Mesenchymal stem cell (in vitro differentiated cells and primary cell): ENCODE measurements around the gene ARHGAP32.

Experiments used
- DNase-seq: peaks from one replicate; pipeline ENCODE4 v3.0.0-alpha.2; 2013
- H2AFZ ChIP-seq: one replicate; pipeline ENCODE4 v1.6.1; 2013; ENCODE audit warnings: low read depth, mild to moderate bottlenecking, control low read depth, inconsistent platforms, low read length, moderate library complexity
- H2AK5ac ChIP-seq: 2 replicates; pipeline ENCODE4 v1.6.1; 2013; ENCODE audit warnings: low read length, moderate library complexity, mild to moderate bottlenecking, inconsistent platforms; ENCODE audit not compliant: severe bottlenecking
- H2BK120ac ChIP-seq: one replicate; pipeline ENCODE4 v1.6.1; 2013; ENCODE audit warnings: low read depth, mild to moderate bottlenecking, inconsistent platforms, low read length, moderate library complexity
- H2BK12ac ChIP-seq, 2 experiments: one replicate each; pipeline ENCODE4 v1.6.1; 2013; ENCODE audit warnings: inconsistent platforms in 2 of 2, low read length in 2 of 2, mild to moderate bottlenecking in 2 of 2, moderate library complexity in 2 of 2, control low read depth in 1 of 2
- H2BK15ac ChIP-seq: one replicate; pipeline ENCODE4 v1.6.1; 2013; ENCODE audit warnings: mild to moderate bottlenecking, low read depth, inconsistent platforms; ENCODE audit not compliant: poor library complexity, severe bottlenecking
- H2BK5ac ChIP-seq: 2 replicates; pipeline ENCODE4 v1.6.1; 2013; ENCODE audit warnings: low read depth, mild to moderate bottlenecking, low read length, control low read depth, inconsistent platforms; ENCODE audit not compliant: poor library complexity, severe bottlenecking
- H3K14ac ChIP-seq, 2 experiments: one replicate each; pipeline ENCODE4 v1.6.1; 2013; ENCODE audit warnings: inconsistent platforms in 2 of 2, low read length in 2 of 2, control low read depth in 1 of 2, mild to moderate bottlenecking in 1 of 2, moderate library complexity in 1 of 2
- H3K18ac ChIP-seq, 2 experiments: one replicate each; pipeline ENCODE4 v1.6.1; 2013; ENCODE audit warnings: inconsistent platforms in 2 of 2, low read length in 2 of 2, control low read depth in 1 of 2, low read depth in 1 of 2, mild to moderate bottlenecking in 1 of 2
- H3K23ac ChIP-seq, 2 experiments: one replicate each; pipeline ENCODE4 v1.6.1; 2013; ENCODE audit warnings: inconsistent platforms in 2 of 2, low read length in 2 of 2, mild to moderate bottlenecking in 2 of 2, moderate library complexity in 2 of 2, control low read depth in 1 of 2
- H3K27ac ChIP-seq: 2 replicates; pipeline ENCODE4 v1.5.1; 2013; ENCODE audit warnings: mild to moderate bottlenecking, moderate library complexity, low read length, control low read depth, inconsistent platforms; ENCODE audit not compliant: poor library complexity, severe bottlenecking
- H3K27me3 ChIP-seq, 2 experiments: 2 replicates each; pipeline versions ENCODE4 v1.6.1 to v1.7.0; 2013; ENCODE audit warnings: low read length in 2 of 2, mild to moderate bottlenecking in 2 of 2, moderate library complexity in 2 of 2, control low read depth in 1 of 2, inconsistent platforms in 1 of 2; ENCODE audit not compliant: control insufficient read depth in 1 of 2, insufficient read depth in 1 of 2
- H3K36me3 ChIP-seq, 2 experiments: 2 replicates each; pipeline versions ENCODE4 v1.6.1 to v1.7.0; 2013; ENCODE audit warnings: low read length in 2 of 2, control low read depth in 1 of 2, inconsistent platforms in 1 of 2, low read depth in 1 of 2, mild to moderate bottlenecking in 1 of 2; ENCODE audit not compliant: insufficient read depth in 2 of 2, control insufficient read depth in 1 of 2
- H3K4ac ChIP-seq, 2 experiments: one replicate each; pipeline ENCODE4 v1.6.1; 2013; ENCODE audit warnings: inconsistent platforms in 2 of 2, low read length in 2 of 2, mild to moderate bottlenecking in 2 of 2, moderate library complexity in 2 of 2, control low read depth in 1 of 2, low read depth in 1 of 2
- H3K4me1 ChIP-seq: 2 replicates; pipeline ENCODE4 v1.6.1; 2013; ENCODE audit warnings: low read depth, low read length, control low read depth; ENCODE audit not compliant: control insufficient read depth, insufficient read depth
- H3K4me2 ChIP-seq: 2 replicates; pipeline ENCODE4 v1.6.1; 2013; ENCODE audit warnings: low read length, mild to moderate bottlenecking, inconsistent platforms; ENCODE audit not compliant: poor library complexity, severe bottlenecking
- H3K4me3 ChIP-seq, 2 experiments: 2 replicates each; pipeline versions ENCODE4 v1.5.1 to v1.7.0; 2013; ENCODE audit warnings: low read length in 2 of 2, mild to moderate bottlenecking in 2 of 2, control low read depth in 1 of 2, low read depth in 1 of 2; ENCODE audit not compliant: insufficient read depth in 1 of 2
- H3K79me1 ChIP-seq: replicated peaks from 2 replicates; pipeline ENCODE4 v1.6.1; 2013; ENCODE audit warnings: mild to moderate bottlenecking, control low read depth, low read length, inconsistent platforms; ENCODE audit not compliant: poor library complexity, severe bottlenecking
- H3K9ac ChIP-seq: 2 replicates; pipeline ENCODE4 v1.7.0; 2013; ENCODE audit warnings: mild to moderate bottlenecking, low read length, moderate library complexity
- H3K9me3 ChIP-seq: 2 replicates; pipeline ENCODE4 v1.7.0; 2013; ENCODE audit warnings: mild to moderate bottlenecking, low read length; ENCODE audit not compliant: control insufficient read depth
- H4K8ac ChIP-seq: one replicate; pipeline ENCODE4 v1.6.1; 2013; ENCODE audit warnings: inconsistent platforms, mild to moderate bottlenecking, low read length, moderate library complexity
- H4K91ac ChIP-seq: one replicate; pipeline ENCODE4 v1.6.1; 2013; ENCODE audit warnings: mild to moderate bottlenecking, low read length, inconsistent platforms
- WGBS: methylation state at CpG from one replicate; pipeline ENCODE4 v1.1.7; 2013; ENCODE audit warnings: mixed read lengths; 5-methylcytosine and 5-hydroxymethylcytosine counted together

The ARHGAP32 gene

GRCh38 chr11:128955636-128956035, 236.5 kb downstream of the ARHGAP32 start:
- Histone ChIP-seq H3K9ac (no peak overlapping the region), H3K27me3 (peaks cover 27 to 28% of the 10 kb centered on the region in 2 experiments), H2BK12ac (no peak overlapping the region), H3K27ac (no peak overlapping the region), H2AK5ac (no peak overlapping the region), H3K14ac (no peak overlapping the region), H2BK5ac (no peak overlapping the region), H3K18ac (no peak overlapping the region), H2BK120ac (no peak overlapping the region), H3K4me3 (no peak overlapping the region), H3K36me3 (no peaks in the 10 kb centered on the region), H3K4me2 (no peak overlapping the region), H3K23ac (no peak overlapping the region), H3K4me1 (peaks cover 3% of the 10 kb centered on the region), H2AFZ (no peak overlapping the region), H3K79me1 (no peaks in the 10 kb centered on the region), H2BK15ac (no peak overlapping the region), H3K4ac (no peak overlapping the region), H4K91ac (no peak overlapping the region), H4K8ac (no peak overlapping the region), H3K9me3 (no peaks in the 10 kb centered on the region)
- 66% methylated on average over 3 of the region's 3 CpGs for WGBS
- DNase-seq: no peak

GRCh38 chr11:128953151-128953550, 239.0 kb downstream of the ARHGAP32 start:
- 93% methylated on average over 16 of the region's 16 CpGs for WGBS
- Histone ChIP-seq H2BK12ac (no peak overlapping the region), H3K9me3 (no peaks in the 10 kb centered on the region), H4K91ac (no peak overlapping the region), H4K8ac (no peak overlapping the region), H3K9ac (no peak overlapping the region), H2BK5ac (no peak overlapping the region), H3K14ac (peak overlapping the region in 1 of 2 experiments; percentile 15), H3K4ac (no peak overlapping the region), H3K4me3 (peak overlapping the region in 1 of 2 experiments; percentile 2), H3K4me2 (no peak overlapping the region), H2BK15ac (no peak overlapping the region), H3K23ac (no peak overlapping the region), H3K36me3 (no peaks in the 10 kb centered on the region), H2BK120ac (no peak overlapping the region), H2AK5ac (no peak overlapping the region), H2AFZ (no peak overlapping the region), H3K18ac (no peak overlapping the region), H3K79me1 (no peaks in the 10 kb centered on the region), H3K4me1 (peaks cover 3% of the 10 kb centered on the region), H3K27me3 (peaks cover 28 to 32% of the 10 kb centered on the region in 2 experiments), H3K27ac (no peak overlapping the region)
- DNase-seq: no peak

- Histone ChIP-seq H3K27me3 (peaks cover 22 to 28% of the 10 kb centered on the region in 2 experiments), H2BK120ac (no peak overlapping the region), H3K79me1 (no peaks in the 10 kb centered on the region), H3K4me2 (no peak overlapping the region), H2BK5ac (no peak overlapping the region), H2BK12ac (no peak overlapping the region), H3K27ac (no peak overlapping the region), H4K91ac (no peak overlapping the region), H2BK15ac (no peak overlapping the region), H3K9me3 (no peaks in the 10 kb centered on the region), H3K9ac (no peak overlapping the region), H3K18ac (no peak overlapping the region), H3K36me3 (no peaks in the 10 kb centered on the region), H4K8ac (no peak overlapping the region), H2AK5ac (no peak overlapping the region), H3K4me3 (no peak overlapping the region), H3K23ac (no peak overlapping the region), H3K4me1 (peaks cover 3% of the 10 kb centered on the region), H3K4ac (no peak overlapping the region), H3K14ac (no peak overlapping the region), H2AFZ (no peak overlapping the region)
- 96% methylated on average over 10 of the region's 13 CpGs for WGBS
- peak; percentile 18 for DNase-seq
Observed at GRCh38 chr11:128949791-128950454, 242.2 kb downstream of the ARHGAP32 start.

- H3K4ac ChIP-seq: no peak overlapping the region
- H4K91ac ChIP-seq: no peak overlapping the region
- H3K4me2 ChIP-seq: no peak overlapping the region
- no peak overlapping the region for H2BK12ac ChIP-seq
- 57% methylated on average over 3 of the region's 3 CpGs for WGBS
- H3K9ac ChIP-seq: no peak overlapping the region
- no peak overlapping the region for H4K8ac ChIP-seq
- no peak overlapping the region for H3K27ac ChIP-seq
- H2AK5ac ChIP-seq: no peak overlapping the region
- H3K27me3 ChIP-seq: peaks cover 17 to 18% of the 10 kb centered on the region in 2 experiments
- H2BK15ac ChIP-seq: no peak overlapping the region
- H3K4me1 ChIP-seq: peaks cover 3% of the 10 kb centered on the region
- no peak for DNase-seq
- H3K14ac ChIP-seq: no peak overlapping the region
- H3K23ac ChIP-seq: no peak overlapping the region
- no peak overlapping the region for H3K18ac ChIP-seq
- no peaks in the 10 kb centered on the region for H3K36me3 ChIP-seq
- no peaks in the 10 kb centered on the region for H3K79me1 ChIP-seq
- H2AFZ ChIP-seq: no peak overlapping the region
- no peak overlapping the region for H2BK120ac ChIP-seq
- no peak overlapping the region for H2BK5ac ChIP-seq
- no peaks in the 10 kb centered on the region for H3K9me3 ChIP-seq
- no peak overlapping the region for H3K4me3 ChIP-seq
Observed at GRCh38 chr11:128948583-128948982, 243.5 kb downstream of the ARHGAP32 start.
